Adrenal gland (tissue), 5 donors: ENCODE results near the gene FAM120C.

Experiments used
- CTCF ChIP-seq, 6 experiments: fragments of 450-650 bp in 4 of 6; fragments of 200-600 bp in 2 of 6; sonication (generic) in 1 of 6; IDR thresholded peaks; 1 replicate in 5 of 6; 2 replicates in 1 of 6; pipeline versions ENCODE4 v1.5.1 to v1.8.0; 2016 to 2021; ENCODE audit warnings: antibody characterized with exemption in 6 of 6, mild to moderate bottlenecking in 2 of 6, moderate library complexity in 1 of 6
- POLR2A ChIP-seq, 2 donors: fragments of 450-650 bp; IDR thresholded peaks; one replicate each; pipeline ENCODE4 v1.6.1; 2017; ENCODE audit warnings: antibody characterized with exemption in 2 of 2, mild to moderate bottlenecking in 2 of 2, moderate library complexity in 1 of 2
- donor health status: DM: no; HTN: no; CAD: no.

- TF ChIP-seq CTCF (IDR thresholded peaks at IDR 0.05): no peak
- TF ChIP-seq POLR2A (IDR thresholded peaks at IDR 0.05): peak in 1 of 2 donors; percentile 55
Measured at GRCh38 chrX:54044126-54044876, 138.8 kb downstream of the FAM120C start, which contains the start of gene PHF8.
